K562 (cell line): ENCODE measurements around the gene SEMA6C. TPM values are rescaled to one million over a fixed set of nuclear protein-coding genes. Genes with fewer than 3 reads are reported as not detected.

Experiments
- ATAC-seq: fragments of 200-7000 bp; cut with Tn5 transposase; 3 replicates; pipeline ENCODE4 v1.9.1; 2020; ENCODE audit warnings: moderate library complexity
- BruUV-seq: library from RNA; stranded (reverse); fragments of 400-500 nt; replicated peaks from 2 replicates; lab custom pipeline; 2021; lab: Mats Ljungman, UMichigan
- CTCF ChIA-PET: fragments of 300-600 bp; formaldehyde crosslinking; extraction: SDS; loops from one replicate; lab custom pipeline; 2021; ENCODE audit warnings: low intra/inter-chr PET ratio; lab: Yijun Ruan, JAX
- POLR2A ChIA-PET: fragments of 300-600, 350-650 bp; sonication (Branson Sonifier 250); formaldehyde crosslinking; extraction: SDS; loops from one replicate; lab custom pipeline; 2021; ENCODE audit warnings: antibody characterized with exemption, inconsistent platforms; lab: Yijun Ruan, JAX
- DNase-seq, 4 experiments: peaks; one replicate each; pipeline versions ENCODE4 v3.0.0 to v3.0.0-alpha.2; 2011 to 2018; ENCODE audit warnings: low spot score in 3 of 4, mixed read lengths in 3 of 4; ENCODE audit errors: extremely low read depth in 1 of 4
- FAIRE-seq: peaks from 2 replicates; lab custom pipeline; 2011; peaks lifted over from hg19 to GRCh38; lab: Jason Lieb, UNC
- H2AFZ ChIP-seq: 2 replicates; pipeline ENCODE4 v1.6.0; 2011; ENCODE audit warnings: low read depth, low read length, control low read depth, inconsistent platforms
- H3K27ac ChIP-seq: fragments of 200-600 bp; 3 replicates; pipeline ENCODE4 v1.8.0; 2011; ENCODE audit warnings: low read depth, mild to moderate bottlenecking, control low read depth, inconsistent platforms, low read length, moderate library complexity, mixed read lengths; ENCODE audit errors: extremely low read depth
- H3K27me3 ChIP-seq, 2 experiments: fragments of 300-600 bp in 1 of 2; 2 replicates in 1 of 2; 3 replicates in 1 of 2; pipeline versions ENCODE4 v1.6.0 to v1.8.0; 2011; ENCODE audit warnings: inconsistent platforms in 2 of 2, low read length in 2 of 2, mild to moderate bottlenecking in 1 of 2, mixed read lengths in 1 of 2, moderate library complexity in 1 of 2; ENCODE audit not compliant: control insufficient read depth in 2 of 2, insufficient read depth in 2 of 2
- H3K36me3 ChIP-seq: fragments of 300-600 bp; 3 replicates; pipeline ENCODE4 v1.8.0; 2011; ENCODE audit warnings: mild to moderate bottlenecking, low read length, inconsistent platforms; ENCODE audit not compliant: control insufficient read depth, insufficient read depth
- H3K4me1 ChIP-seq, 2 experiments: fragments of 200-600 bp in 1 of 2; replicated peaks in 1 of 2; 2 replicates in 1 of 2; 3 replicates in 1 of 2; pipeline versions ENCODE4 v1.5.1 to v1.8.0; 2011; ENCODE audit warnings: inconsistent platforms in 2 of 2, low read length in 2 of 2, mild to moderate bottlenecking in 1 of 2, mixed read lengths in 1 of 2, moderate library complexity in 1 of 2; ENCODE audit not compliant: control insufficient read depth in 2 of 2, insufficient read depth in 2 of 2
- H3K4me2 ChIP-seq: 2 replicates; pipeline ENCODE4 v1.6.1; 2011; ENCODE audit warnings: low read length, control low read depth, inconsistent platforms, mixed read lengths; ENCODE audit not compliant: insufficient read depth
- H3K4me3 ChIP-seq: fragments of 200-600 bp; sonication (generic), shearing (Covaris generic); 2 replicates; pipeline ENCODE4 v1.5.1; 2016; ENCODE audit warnings: control low read depth, inconsistent platforms
- H3K79me2 ChIP-seq: fragments of 200-600 bp; 3 replicates; pipeline ENCODE4 v1.8.0; 2011; ENCODE audit warnings: low read length, inconsistent platforms; ENCODE audit not compliant: control insufficient read depth, insufficient read depth
- H3K9ac ChIP-seq, 2 experiments: 2 replicates each; pipeline versions ENCODE4 v1.6.0 to v1.6.1; 2011; ENCODE audit warnings: low read depth in 2 of 2, low read length in 2 of 2, control low read depth in 1 of 2, inconsistent platforms in 1 of 2, mild to moderate bottlenecking in 1 of 2, mixed read lengths in 1 of 2; ENCODE audit not compliant: insufficient read depth in 1 of 2
- H3K9me1 ChIP-seq: one replicate; pipeline ENCODE4 v1.6.0; 2011; ENCODE audit warnings: inconsistent platforms, mild to moderate bottlenecking, low read length, moderate library complexity; ENCODE audit not compliant: control insufficient read depth, insufficient read depth
- H3K9me3 ChIP-seq: replicated peaks from 2 replicates; pipeline ENCODE4 v1.5.1; 2011; ENCODE audit warnings: low read depth, low read length, inconsistent platforms; ENCODE audit not compliant: control insufficient read depth, insufficient read depth
- H4K20me1 ChIP-seq: replicated peaks from 2 replicates; pipeline ENCODE4 v1.6.1; 2011; ENCODE audit warnings: low read length, inconsistent platforms, mixed read lengths; ENCODE audit not compliant: control insufficient read depth, insufficient read depth
- FOXP1 ChIP-seq: sonication (generic); formaldehyde crosslinking; IDR thresholded peaks from 2 replicates; pipeline ENCODE4 v1.8.0; 2022; ENCODE audit warnings: mild to moderate bottlenecking, missing genetic modification reagents
- HDAC2 ChIP-seq: fragments of 450-650 bp; IDR thresholded peaks from 2 replicates; pipeline ENCODE4 v1.6.1; 2016; ENCODE audit warnings: mild to moderate bottlenecking
- MTA3 ChIP-seq: fragments of 450-650 bp; formaldehyde crosslinking; IDR thresholded peaks from 2 replicates; pipeline ENCODE4 v1.6.1; 2017; ENCODE audit warnings: mild to moderate bottlenecking, borderline replicate concordance
- NCOA6 ChIP-seq: fragments of 450-650 bp; IDR thresholded peaks from 2 replicates; pipeline ENCODE4 v1.6.1; 2017; ENCODE audit warnings: mild to moderate bottlenecking
- ZEB2 ChIP-seq: fragments of 450-650 bp; IDR thresholded peaks from 2 replicates; pipeline ENCODE4 v1.6.1; 2016
- ZNF696 ChIP-seq: fragments of 250-450 bp; sonication (Bioruptor Pico); conservative IDR thresholded peaks from 2 replicates; pipeline ENCODE4 v1.4.0; 2020; ENCODE audit warnings: mild to moderate bottlenecking, moderate library complexity
- WGBS: fragments of 100-300 bp; shearing (Covaris generic); methylation state at CpG from one replicate; pipeline ENCODE4 v1.1.6; 2016; ENCODE audit warnings: low coverage, mixed read lengths; ENCODE audit not compliant: insufficient coverage; ENCODE audit errors: missing lambda C conversion rate; 5-methylcytosine and 5-hydroxymethylcytosine counted together
- in situ Hi-C: fragments of 300-500 bp; cut with MboI; formaldehyde crosslinking; loops from 4 replicates; pipeline ENCODE4 v1.15.0; 2018; ENCODE audit warnings: inconsistent platforms, mixed read lengths
- intact Hi-C: fragments of 100-400 bp; cut with micrococcal nuclease; formaldehyde crosslinking; loops from 2 replicates; pipeline ENCODE4 v1.14.2; 2022
- polyA plus RNA-seq, 8 experiments: library from polyadenylated mRNA; depleted of rRNA in 4 of 8; stranded (reverse) in 5 of 8; unstranded in 3 of 8; fragments of >200 nt; fragmentation: Nextera tagmentation in 2 of 8; fragmentation: Illumina TruSeq in 1 of 8; extraction: Ambion mirVana in 2 of 8; extraction: Trizol in 1 of 8; gene quantifications; 2 replicates each; pipeline versions ENCODE4 v1.2.1 to v1.2.3, GENCODE V29; 2011 to 2014; ENCODE audit warnings: inconsistent platforms in 1 of 8, missing spikeins in 1 of 8
- total RNA-seq, 7 experiments: library from RNA; depleted of rRNA in 6 of 7; stranded (reverse); fragments of >200 nt in 6 of 7; fragmentation: Illumina TruSeq in 2 of 7; extraction: Trizol in 2 of 7; gene quantifications; 2 replicates each; pipeline versions ENCODE4 v1.2.1 to v1.2.3, GENCODE V29; 2011 to 2021; ENCODE audit warnings: low replicate concordance in 1 of 7
- TF ChIP-seq, protein P1 (sequence below): sonication (generic); formaldehyde crosslinking; IDR thresholded peaks from 2 replicates; pipeline ENCODE4 v1.8.0; 2022; ENCODE audit warnings: missing genetic modification reagents, mild to moderate bottlenecking, moderate library complexity, borderline replicate concordance
- TF ChIP-seq, protein P2 (sequence below): sonication (generic); formaldehyde crosslinking; IDR thresholded peaks from 2 replicates; pipeline ENCODE4 v1.8.0; 2022; ENCODE audit warnings: missing genetic modification reagents, mild to moderate bottlenecking, borderline replicate concordance

The SEMA6C gene
- total and polyA plus RNA-seq, 9 of the 15 experiments (the other 6 are each of a cell fraction or from before 2014, with no cell fraction given) = 0.03 to 4.6 (median 0.95) TPM

DNA sequence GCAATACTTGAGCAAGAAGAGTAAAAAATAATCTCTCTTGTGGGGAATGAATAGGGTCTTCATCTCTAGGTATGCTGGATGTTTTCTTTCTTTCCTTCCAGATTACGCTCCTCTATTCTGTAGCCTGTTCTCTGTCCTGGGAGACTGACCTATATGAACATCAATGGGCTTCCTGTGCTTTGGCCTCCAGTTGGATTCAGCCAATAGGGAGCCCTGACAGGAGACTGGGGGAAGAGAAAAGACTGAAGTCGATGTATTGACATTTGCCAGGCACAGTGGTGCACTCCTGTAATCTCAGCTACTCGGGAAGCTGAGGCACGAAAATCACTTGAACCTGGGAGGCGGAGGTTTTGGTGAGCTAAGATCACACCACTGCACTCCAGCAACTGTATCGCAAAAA lies 17.6 kb downstream of the SEMA6C start:
- H3K4me2 ChIP-seq = no peak overlapping the region
- POLR2A ChIA-PET = interaction anchor here (0.6 to 0.7 kb wide), 3 partner anchors 20 to 151 kb away, joined by 3 read pairs; no protein-coding TSS in a partner anchor

More for the DNA sequence above, 17.6 kb downstream of the SEMA6C start:
- in situ Hi-C loops (no loop called here), intact Hi-C loops (no loop called here)
- Histone ChIP-seq H3K4me3 (no peak overlapping the region), H3K9me1 (no peaks in the 10 kb centered on the region), H3K79me2 (no peaks in the 10 kb centered on the region), H2AFZ (no peak overlapping the region), H3K27me3 (no peaks in the 10 kb centered on the region), H3K36me3 (no peaks in the 10 kb centered on the region), H3K27ac (no peak overlapping the region), H3K9ac (no peak overlapping the region), H4K20me1 (no peaks in the 10 kb centered on the region), H3K9me3 (no peaks in the 10 kb centered on the region), H3K4me1 (peaks cover 0 to 20% of the 10 kb centered on the region in 2 experiments; a peak in 4 of 5 replicates)
- 50% methylated on average over 6 of the region's 6 CpGs for WGBS
- BruUV-seq = no TSS peak
- CTCF ChIA-PET = no interaction called here
- peak in 1 of 4 experiments; percentile 4 for DNase-seq
- no peak for FAIRE-seq
- ATAC-seq = no peak
- TF ChIP-seq, protein P1, sequence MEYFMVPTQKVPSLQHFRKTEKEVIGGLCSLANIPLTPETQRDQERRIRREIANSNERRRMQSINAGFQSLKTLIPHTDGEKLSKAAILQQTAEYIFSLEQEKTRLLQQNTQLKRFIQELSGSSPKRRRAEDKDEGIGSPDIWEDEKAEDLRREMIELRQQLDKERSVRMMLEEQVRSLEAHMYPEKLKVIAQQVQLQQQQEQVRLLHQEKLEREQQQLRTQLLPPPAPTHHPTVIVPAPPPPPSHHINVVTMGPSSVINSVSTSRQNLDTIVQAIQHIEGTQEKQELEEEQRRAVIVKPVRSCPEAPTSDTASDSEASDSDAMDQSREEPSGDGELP = no peak
- TF ChIP-seq FOXP1 (CRISPR knock-in tag) (no peak), NCOA6 (no peak), HDAC2 (no peak), MTA3 (no peak), ZEB2 (no peak), ZNF696 (no peak)
- TF ChIP-seq, protein P2, sequence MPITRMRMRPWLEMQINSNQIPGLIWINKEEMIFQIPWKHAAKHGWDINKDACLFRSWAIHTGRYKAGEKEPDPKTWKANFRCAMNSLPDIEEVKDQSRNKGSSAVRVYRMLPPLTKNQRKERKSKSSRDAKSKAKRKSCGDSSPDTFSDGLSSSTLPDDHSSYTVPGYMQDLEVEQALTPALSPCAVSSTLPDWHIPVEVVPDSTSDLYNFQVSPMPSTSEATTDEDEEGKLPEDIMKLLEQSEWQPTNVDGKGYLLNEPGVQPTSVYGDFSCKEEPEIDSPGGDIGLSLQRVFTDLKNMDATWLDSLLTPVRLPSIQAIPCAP (CRISPR knock-in tag) = no peak
